NCI-H2107 (cell line): ENCODE measurements around the gene SF3B6.
"Not testable (repeated sequence)": the region's sequence is repeated elsewhere in the genome, so short reads cannot be mapped to it uniquely, and the experiment has no call there.

Experiments
- DNase-seq: peaks from one replicate; lab custom pipeline; 2025; lab: John Stamatoyannopoulos, UW

SF3B6 gene

GRCh38 chr2:24050041-24050979, 25.8 kb downstream of the SF3B6 start:
- no peak for DNase-seq

GRCh38 chr2:24049485-24050021, 26.6 kb downstream of the SF3B6 start, which contains the start of gene FKBP1B:
FKBP1B (plus strand) TSS chr2:24049741; CDS start chr2:24049850, 109 bp downstream.
- DNase-seq = no peak

DNA sequence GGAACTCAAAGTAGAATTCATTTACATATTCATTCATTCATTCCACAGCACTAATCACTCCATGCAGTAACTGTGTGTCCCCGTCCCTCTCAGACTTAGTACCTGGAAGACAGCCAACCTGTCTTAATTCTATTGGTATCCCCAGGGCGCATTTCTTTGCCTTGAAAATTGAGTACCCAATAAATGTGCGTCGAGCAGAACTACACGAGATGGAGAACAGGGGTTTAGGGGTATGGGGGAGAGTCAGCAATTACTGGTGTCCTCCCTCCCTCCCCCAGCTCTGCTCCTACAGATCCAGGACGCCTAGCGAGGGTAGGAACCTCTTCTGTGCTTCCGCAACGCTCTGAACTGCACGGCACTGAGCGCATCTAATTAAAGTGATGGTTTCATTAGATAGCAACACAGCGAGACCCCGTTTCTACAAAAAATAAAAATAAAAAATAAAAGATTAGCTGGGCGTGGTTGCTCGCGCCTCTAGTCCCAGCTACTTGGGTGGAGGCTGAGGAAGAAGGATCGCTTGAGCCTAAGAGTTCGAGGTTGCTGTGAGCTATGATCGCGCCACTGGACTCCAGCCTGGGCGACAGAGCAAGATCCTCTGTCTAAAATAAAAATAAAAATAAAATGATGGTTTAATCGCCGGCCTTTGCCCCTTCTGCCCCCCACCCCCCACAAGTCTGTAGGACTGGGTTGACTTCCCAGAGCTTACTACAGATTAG, 27.2 kb downstream of the SF3B6 start:
- no peak for DNase-seq

- DNase-seq = no peak
Measured at GRCh38 chr2:24047703-24048033, 28.5 kb downstream of the SF3B6 start.

DNA sequence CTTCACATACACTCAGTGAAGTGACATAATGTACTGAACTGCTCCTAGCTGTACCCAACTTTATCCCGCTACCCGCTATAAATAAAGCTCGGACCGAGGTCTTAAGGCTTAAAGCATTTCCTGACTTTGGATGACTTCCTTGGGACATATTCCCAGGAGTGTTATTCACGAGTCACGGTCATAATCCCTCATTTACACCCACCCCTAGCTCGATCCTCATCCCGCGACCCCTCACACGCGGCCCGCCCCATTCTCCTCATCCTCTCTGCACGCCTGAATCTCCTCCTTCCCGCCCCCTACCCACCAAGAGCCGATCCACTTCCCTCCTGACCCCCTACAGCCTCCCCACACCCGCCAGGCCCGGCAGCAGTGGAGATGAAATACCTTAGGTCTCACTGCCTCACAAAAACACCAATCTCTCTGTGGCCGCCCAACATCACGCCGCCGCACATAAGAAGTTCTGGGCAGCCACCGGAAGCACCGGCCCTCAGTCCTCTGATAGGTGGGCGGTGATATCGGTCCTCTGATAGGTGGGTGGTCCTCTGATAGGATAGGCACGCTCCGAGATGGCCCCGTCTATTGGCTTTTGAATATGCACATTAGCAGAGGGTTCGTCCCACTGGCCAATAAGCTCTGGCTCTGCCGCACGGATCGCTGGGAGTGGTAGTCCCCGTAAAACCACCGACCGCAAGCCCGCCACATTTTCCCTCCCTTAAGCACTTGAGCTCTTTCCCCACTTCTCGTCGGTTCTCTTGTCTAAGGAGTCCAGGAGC, 29.0 kb downstream of the SF3B6 start, which contains the start of gene WDCP:
Gene WDCP (minus strand): TSS at position 462 of the 773 bp plus-strand sequence. CDS start 7,897 bp downstream, outside the sequence.
- DNase-seq = peak; percentile 94

GRCh38 chr2:24046599-24046929, 29.6 kb downstream of the SF3B6 start:
- DNase-seq = no peak

DNA sequence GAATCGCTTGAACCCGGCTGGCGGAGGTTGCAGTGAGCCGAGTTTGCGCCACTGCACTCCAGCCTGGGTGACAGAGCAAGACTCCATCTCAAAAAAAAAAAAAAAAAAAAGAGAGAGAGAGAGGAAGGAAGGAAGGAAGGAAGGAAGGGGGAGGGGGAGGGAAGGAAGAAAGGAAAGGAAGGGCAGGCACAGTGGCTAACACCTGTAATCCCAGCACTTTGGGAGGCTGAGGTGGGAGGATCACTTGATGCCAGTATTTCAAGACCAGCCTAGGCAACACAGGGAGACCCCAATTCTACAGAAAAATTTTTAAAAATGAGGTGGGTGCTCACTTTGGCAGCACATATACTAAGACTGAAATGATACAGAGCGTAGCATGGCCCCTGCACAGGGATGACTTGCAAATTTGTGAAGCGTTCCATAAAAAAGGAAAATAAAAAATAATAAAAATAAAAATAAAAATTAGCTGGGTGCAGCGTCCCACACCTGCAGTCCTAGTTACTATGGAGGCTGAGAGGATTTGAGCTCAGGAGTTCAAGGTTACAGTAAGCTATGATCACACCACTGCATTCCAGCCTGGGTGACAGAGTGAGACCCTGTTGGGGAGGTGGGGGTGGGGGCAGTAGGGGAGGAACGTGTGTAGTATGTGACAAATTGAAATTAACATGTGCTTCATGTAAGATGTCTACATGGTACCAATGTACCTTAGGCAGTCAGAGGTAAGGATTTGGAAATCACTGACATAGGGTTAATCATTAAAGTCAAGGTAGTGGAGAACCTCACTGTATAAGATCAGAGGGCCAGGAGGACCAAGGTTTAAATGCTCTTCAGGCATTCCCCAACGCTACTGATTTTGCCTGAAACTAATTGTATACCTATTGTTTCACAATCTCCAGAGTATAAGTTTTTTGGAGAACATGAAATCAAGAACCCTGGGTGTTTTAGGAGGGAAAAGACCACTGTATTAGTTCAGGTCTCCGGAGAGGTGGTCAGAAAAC, 30.3 kb downstream of the SF3B6 start:
- no peak for DNase-seq

- not testable (repeated sequence) for DNase-seq
Measured at GRCh38 chr2:24043133-24043532, 33.0 kb downstream of the SF3B6 start.

GRCh38 chr2:24040511-24040910, 35.6 kb downstream of the SF3B6 start:
- no peak for DNase-seq

DNA sequence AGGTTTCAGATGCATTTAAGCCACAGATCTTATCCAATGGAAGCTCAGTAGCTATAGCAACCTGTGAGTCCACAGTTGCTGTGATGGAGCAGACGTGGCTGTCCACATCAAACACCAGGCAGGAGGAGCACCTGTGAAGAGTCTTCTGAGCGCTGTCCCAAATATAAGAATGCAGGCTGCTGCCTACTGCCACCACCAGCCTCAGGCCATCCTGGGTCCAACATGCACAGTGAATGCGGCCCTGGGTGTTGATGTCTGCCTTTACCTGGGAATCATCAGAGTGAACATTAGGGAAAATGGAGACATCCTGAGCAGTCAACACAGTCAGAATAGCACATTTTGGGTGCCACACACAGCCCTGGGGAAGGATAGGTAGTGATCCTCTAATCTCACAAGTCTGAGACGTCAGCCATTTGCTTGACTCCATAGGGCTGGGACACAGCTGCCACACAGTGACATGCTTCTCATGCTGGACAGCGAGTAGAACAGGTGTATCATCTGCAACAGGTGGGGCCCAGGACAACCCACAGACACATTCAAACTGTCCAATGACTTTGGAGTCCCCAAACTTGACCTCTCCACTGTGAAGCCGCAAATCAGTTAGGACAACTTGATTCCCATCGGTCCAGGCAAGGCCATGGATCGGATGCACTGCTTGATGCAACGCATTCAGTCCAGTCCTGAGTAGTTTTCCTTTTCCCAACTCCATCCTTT, 37.2 kb downstream of the SF3B6 start:
- no peak for DNase-seq

DNA sequence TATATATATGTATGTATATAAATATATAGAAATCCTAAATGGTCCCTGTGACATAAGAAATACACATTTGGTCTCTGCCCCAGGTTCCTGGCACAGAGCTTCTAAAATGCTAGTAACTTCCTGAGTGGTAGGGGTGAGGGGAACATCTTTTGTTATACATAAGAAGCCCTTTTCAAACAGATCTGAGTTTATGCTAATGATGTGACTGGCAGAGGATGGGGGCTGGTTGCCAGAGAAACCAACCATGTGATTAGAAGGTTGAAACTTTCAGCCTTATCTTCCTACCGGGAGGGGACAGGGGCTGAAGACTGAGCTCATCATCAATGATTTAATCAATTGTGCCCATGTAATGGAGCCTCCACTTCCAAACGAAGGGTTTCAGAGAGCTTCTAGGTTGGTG, 49.9 kb downstream of the SF3B6 start:
- DNase-seq = no peak

DNA sequence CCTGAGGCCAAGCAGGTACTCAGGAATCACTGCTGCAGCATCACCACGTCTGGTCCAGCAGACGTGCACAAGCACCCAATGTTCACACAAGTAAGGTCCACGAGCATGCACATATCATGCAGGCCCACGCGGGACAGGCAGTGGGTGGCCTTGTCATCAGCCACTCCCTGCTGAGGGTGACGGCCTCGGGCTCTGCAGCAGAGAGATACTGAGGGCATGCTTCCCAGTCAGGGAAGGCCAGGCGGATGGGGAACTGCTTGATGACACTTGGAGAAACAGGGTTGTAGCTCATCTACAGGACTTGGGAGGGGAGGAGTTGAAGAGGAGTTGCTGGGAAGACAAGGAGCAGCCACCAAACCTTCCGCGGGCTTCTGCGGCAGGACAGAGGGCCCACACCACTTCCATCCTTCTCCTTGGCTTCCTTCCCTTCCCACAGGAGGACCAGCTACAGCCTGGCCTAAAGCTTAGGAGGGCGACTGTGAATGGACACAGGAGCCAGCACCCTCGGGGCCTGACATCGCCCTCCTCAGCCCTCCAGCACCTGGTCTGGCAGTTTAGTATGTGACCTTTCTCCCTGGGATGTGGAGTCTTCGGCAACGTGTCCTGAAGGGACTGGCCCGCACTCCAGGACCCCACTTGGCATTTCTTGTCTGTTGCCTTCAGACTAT, 51.0 kb downstream of the SF3B6 start:
- no peak for DNase-seq

GRCh38 chr2:24024018-24024417, 52.1 kb downstream of the SF3B6 start:
- DNase-seq = no peak

DNA sequence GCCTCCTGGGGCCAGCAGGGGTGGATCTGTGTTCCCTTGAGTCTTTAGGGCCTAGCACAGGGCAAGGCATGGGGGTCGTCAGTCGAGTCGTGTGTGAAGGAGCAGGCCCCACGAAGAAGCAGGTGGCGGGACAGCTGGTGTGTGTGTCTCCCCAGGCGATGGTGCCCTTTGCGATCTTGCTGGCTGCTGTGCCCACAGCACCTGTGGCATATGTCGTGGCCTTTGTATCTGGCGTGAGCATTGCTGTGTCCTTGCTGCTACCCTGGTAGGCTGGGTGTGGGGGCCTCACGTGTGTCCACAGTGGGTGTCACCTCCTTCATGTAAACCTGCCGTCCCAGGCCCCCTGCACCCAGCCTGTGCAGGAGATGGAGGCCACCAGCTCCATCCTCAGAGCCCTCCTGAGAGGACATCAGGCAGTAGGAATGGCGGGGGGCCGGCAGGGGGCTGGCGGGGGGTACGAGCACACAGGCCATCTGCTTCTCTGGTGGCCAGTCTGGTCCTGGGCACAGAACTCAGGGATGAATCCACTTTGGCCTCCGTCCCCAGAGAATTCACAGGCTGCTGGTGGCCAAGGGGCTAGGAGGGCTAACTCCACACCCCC, 53.1 kb downstream of the SF3B6 start:
- DNase-seq = no peak

DNA sequence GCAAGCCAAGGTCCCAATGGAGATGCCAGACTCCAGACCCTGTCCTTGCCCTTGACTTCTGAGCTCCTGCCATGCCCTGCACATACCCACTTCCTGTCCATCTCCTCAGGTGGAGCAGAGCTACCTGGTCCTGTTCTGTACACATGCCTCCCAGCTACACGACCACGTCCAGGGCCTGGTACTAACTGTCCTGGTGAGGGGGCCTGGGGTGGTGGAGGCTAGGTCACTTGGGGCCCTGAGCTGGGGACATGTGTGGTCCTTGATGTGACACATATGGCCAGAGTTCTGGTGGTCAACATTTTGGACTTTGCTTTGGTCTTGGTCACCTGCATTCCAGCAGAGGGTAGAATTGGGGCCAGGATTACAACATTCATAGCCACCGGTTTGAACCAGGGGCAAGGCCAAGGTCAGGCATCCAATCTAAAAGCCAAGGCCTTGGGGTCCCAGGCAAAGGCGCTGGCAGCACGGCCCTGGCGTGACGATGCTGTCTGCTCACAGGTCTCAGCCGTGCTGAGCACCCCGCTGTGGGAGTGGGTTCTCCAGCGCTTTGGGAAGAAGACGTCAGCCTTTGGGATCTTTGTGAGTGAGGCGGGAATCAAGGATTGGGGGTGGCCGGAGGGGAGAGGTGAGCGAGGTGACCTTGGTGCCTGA, 53.7 kb downstream of the SF3B6 start:
- DNase-seq = no peak

DNA sequence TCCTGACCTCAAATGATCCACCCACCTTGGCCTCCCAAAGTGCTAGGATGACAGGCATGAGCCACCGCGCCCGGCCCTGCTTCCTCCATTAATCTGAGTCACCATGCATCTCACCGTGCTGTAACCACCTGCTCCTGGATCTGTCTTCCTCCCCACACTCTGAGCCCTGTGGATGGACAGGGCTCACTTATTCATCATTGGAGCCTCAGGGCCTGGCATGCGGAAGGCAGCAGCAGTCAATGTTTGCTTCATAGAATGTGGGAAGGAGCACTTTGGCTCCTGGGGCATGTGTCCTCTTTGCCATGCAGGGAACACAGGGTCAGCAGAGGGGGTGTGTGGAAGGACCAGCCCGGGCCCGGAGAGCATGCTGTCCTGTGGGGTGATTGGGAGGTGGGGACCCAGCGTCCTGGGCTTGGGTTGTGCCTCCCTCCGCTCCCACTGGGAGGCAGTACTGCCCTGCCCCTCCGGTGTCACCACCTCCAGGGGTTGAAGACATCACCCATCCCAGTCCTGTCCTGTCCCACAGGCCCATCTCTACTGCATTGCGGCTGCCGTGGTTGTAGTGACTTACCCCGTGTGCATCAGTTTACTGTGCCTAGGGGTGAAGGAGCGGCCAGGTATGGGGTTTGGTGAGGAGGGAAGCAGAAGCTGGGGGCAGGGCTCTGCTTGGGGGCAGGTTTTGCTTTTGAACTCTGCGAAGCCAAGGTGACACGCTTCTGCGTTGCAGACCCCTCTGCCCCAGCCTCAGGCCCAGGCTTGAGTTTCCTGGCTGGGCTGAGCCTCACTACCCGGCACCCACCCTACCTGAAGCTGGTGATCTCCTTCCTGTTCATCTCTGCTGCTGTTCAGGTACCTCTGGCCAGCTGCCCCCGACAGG, 54.8 kb downstream of the SF3B6 start:
- DNase-seq = no peak

- no peak for DNase-seq
Measured at GRCh38 chr2:24020244-24020643, 55.9 kb downstream of the SF3B6 start.

- DNase-seq = no peak
Measured at GRCh38 chr2:24019729-24020128, 56.4 kb downstream of the SF3B6 start.
